RPMI8226 (cell line): ENCODE data around the gene PAQR5.
"Not testable (repeated sequence)": the region's sequence is repeated elsewhere in the genome, so short reads cannot be mapped to it uniquely, and the experiment has no call there.

Experiments used
- DNase-seq: peaks from one replicate; pipeline ENCODE4 v3.0.0-alpha.2; 2015

Gene PAQR5, protein sequence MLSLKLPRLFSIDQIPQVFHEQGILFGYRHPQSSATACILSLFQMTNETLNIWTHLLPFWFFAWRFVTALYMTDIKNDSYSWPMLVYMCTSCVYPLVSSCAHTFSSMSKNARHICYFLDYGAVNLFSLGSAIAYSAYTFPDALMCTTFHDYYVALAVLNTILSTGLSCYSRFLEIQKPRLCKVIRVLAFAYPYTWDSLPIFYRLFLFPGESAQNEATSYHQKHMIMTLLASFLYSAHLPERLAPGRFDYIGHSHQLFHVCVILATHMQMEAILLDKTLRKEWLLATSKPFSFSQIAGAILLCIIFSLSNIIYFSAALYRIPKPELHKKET

GRCh38 chr15:69298697-69299441 is at the start of gene PAQR5:
Gene PAQR5, plus strand, starts transcription at chr15:69298912. Its CDS starts 61,169 bp downstream, at chr15:69360081.
- peak; percentile 55 for DNase-seq

- DNase-seq, result no peak
Observed at GRCh38 chr15:69253156-69253555, 45.6 kb upstream of the PAQR5 start.

- DNase-seq, result peak; percentile 69
Observed at GRCh38 chr15:69265347-69265955, 33.3 kb upstream of the PAQR5 start.

- DNase-seq, result no peak
Observed at GRCh38 chr15:69271217-69271616, 27.5 kb upstream of the PAQR5 start.

GRCh38 chr15:69272139-69272538 is 26.6 kb upstream of the PAQR5 start:
- no peak for DNase-seq

DNA sequence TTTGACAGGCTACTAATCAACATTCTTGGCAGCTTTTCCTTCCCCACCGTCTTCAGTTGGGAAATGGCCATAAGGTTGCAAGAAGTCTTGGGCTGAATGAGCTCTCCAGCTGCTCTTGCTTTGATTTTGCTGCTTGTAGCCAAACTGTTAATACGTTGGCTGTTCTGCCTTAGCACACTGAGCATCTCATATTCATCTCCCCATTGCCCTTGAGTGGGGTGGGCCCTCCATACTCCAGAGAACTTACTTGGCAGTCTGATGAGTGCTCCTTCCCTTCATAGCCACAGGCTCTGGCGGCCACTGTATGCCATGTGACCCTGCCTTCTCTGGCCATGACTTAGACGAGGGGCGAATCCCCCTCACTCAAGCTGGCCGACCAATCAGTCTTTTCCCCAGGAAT is 25.8 kb upstream of the PAQR5 start:
- DNase-seq, result no peak

DNA sequence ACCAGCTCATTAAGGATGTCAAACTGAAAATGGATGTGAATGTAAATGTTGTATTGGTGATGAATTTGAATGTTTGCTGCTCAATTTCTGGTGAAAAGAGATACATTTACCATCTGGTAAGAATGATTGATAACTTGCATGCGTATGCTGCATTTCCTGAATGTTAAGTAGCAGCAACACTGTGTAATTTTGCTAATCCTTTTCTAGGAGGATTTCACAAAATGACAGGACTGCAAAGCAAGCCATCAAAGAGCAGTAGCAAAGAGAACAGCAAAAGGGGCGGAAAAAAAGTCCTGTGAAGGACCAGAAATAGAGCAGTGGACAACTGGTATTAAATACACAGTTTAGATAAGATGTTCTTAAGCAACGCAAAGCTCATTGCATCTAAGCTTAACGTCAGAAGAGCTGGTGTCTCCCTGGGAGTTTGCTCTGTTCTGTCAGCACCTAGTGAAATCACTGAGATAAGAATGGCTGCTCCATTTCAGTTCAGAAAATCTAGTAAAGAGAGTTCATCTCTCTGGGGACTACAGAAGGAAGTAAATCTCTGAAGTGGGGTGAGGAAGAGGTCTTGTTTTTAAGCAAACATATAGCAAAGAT is 23.5 kb upstream of the PAQR5 start:
- no peak for DNase-seq

- no peak for DNase-seq
Observed at GRCh38 chr15:69275933-69276560, 22.7 kb upstream of the PAQR5 start.

DNA sequence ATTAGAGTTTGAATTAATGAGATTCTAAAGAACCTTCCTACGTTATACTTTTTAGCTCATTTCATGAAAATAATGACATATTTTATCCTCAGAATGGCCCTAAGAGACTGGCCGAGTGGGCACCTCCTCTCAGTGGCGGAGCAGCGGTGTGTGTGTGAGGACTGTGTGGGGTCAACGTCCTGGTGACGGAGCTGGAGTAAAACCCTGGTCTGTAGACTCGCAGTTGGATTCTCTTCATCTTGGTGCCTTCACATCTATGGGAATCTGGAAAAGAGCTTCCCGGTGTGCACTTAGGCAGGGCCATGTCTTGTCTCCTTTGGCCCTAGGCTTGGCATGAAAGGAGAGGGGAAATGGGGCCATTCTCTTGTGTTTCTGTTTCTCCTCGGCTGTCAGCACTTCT is 21.4 kb upstream of the PAQR5 start:
- no peak for DNase-seq

DNA sequence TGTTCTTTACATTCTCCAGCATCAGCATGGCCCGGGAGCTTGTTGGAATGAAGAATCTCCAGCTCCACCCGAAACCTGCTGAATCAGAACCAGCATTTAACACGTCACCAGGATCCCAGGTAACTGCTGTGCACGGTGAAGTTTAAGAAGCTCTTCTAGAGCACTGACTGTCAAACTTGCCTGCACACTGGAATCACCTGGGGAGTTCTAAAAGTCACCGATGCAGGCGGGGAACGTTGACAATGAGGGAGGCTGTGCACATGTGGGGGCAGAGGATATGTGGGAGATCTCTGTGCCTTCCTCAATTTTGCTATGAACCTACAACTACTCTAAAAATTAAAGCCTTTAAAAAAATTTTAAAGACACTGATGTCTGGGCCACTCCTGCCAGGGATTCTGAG is 19.1 kb upstream of the PAQR5 start:
- DNase-seq, result no peak

DNA sequence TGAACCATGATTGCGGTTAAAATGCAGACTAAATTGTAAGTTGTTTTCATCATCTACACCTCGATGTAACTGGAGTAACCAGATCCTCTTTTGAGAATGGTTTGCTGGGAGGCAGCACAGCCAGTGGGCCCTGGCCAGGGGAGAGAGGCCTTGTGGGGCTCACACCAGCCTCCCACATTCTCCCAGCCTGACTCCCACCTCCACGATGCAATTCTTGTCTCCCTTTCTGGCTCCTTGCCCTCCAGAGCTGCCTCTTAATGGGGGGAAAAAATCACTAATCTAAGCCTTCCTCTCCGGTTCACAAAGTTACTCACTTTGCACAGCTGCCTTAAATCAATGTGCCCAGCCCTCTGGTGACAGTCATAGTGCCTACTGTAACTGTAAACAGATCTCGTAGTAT is 17.9 kb upstream of the PAQR5 start:
- no peak for DNase-seq

- DNase-seq, result no peak
Observed at GRCh38 chr15:69282104-69282743, 16.5 kb upstream of the PAQR5 start.

GRCh38 chr15:69285834-69286233 is 12.9 kb upstream of the PAQR5 start:
- no peak for DNase-seq

DNA sequence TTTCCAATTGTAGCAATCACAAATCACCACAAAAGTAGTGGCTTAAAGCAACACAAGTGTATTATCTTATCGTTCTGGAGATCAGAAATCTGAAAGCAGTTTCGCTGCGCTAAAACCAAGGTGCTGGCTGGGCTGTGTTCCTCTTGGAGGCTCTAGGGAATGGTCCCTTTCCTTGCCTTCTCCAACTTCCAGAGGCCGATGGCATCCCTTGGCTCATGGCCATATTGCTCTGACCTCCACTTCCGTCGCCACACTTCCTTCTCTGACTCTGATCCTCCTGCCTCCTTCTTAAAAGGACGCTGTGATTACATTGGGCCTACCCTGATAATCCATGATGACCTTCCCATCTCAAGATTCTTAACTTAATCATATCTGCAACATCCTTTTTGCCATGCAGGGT is 10.7 kb upstream of the PAQR5 start:
- DNase-seq, result no peak

DNA sequence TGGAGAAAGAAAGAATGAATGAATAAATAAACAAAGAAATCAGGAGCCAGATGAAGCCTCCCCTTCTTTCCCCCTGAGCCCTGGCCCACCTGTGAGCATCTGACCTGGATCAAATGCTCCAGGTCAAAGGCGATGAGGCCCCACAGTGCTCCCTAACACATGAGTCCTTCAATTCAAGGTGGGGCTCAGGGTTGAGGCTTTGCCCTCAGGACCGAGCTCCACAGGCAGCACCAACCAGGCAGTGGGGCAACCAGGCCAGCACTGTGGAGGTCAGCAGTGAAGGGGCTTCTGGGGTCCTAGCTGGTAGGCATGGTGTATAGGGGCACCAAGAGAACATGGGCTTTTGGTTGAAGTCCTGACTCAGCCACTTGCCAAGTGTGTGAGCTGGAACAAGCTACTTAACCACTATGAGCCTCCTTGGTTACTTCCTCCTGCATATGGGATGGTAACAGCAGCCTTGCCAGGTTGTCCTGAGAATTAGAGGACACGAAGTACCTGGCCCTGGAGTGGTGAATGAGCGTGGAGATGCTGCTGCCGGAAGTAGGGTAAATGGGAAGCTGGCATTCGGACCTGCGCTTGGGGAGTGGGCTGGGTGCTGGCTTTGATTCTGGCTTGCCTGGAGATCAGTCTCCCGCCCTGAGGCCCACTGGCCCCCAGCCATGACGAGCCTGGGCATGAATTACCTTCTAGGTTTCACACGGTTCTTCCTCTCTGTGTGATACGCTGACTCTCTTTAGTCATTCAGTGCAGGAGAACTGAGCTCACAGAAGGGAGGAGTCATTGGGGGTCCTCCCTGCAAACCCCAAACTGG is 10.0 kb upstream of the PAQR5 start:
- no peak for DNase-seq

- no peak for DNase-seq
Observed at GRCh38 chr15:69289342-69290146, 9.2 kb upstream of the PAQR5 start.

DNA sequence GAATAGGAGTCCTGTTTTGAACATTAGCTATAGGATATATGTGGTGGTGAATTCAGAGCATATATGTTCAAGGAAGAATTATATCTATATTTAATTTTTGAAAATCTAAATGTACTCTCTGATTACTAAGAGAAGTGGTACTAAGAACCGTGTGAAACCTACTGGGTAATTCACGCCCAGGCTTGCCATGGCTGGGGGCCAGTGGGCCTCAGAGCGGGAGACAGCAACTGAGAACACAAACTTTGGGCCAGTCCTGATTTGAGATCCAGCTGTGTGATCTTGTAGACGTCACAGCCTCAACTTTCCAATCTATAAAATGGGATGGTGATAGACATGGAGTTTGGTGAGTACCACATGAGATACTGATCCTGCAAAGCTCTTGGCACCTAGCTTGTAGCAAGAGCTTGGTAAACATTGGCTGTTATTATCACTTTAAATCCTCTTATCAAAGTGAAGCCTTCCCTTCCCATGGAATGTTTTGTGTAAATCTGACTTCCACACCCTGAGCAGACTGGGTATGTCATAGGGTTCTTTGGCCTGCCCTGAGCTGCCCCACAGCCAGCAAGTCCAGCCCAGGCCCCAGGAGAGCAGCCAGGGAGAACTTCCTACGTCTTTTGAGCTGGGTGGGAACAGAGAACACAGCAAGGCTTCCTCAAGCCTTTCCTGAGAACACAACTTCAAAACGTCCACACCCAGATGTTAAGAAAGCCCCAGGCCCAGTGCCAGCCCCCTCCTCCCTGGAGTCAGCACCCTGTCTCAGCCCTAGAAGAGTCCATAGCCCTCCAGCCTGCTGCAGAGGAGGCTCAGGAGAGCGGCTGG is 8.2 kb upstream of the PAQR5 start:
- DNase-seq, result no peak

DNA sequence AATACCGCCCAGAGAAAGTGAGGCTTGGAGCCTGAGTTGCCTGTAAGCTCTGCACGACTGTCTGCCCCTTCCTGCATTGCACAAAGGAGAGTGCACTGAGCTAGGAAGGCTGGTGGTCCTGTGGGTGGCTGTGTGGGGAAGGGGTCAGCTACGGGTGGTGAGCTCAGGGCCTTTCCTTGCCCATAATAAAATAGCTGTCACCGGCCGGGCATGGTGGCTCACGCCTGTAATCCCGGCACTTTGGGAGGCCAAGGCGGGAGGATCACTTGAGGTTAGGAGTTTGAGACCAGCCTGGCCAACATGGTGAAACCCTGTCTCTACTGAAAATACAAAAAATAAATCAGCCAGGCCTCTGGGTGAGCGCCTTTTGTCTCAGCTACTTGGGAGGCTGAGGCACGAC is 7.1 kb upstream of the PAQR5 start:
- DNase-seq, result not testable (repeated sequence)

DNA sequence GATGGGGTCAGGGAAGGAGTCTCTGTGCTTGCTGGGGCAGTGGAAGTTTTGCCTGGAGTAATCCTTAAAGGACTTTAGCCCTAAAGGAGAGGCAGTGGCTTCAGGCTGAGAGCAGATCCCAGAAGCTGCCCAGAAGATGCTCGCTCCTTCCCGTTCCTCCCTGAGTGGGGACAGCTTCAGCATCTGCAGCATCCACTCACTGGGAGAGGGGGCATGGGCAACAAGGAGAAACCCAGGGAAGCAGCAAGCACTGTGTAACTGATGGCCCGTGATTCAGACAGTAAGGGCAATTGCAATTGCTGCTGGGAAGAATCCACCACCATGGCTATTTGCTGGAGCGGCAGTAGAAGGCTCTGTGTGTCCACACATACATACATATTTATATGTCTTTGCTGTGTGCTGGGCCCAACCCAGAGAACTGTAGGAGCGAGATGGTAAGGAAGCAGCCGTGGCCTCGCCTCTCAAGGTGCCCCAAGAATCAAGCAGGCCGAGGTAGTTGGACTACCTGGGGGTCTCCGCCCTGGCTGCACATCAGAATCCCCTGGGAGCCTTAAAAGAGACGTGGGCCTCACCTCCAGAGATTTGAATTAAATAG is 5.8 kb upstream of the PAQR5 start:
- DNase-seq, result no peak
